Stimulated activated CD8-positive, alpha-beta memory T cell treated with anti-CD3 and anti-CD28 coated beads, Interleukin-12 subunit alpha, Interleukin-12 subunit beta, amount 100 ng/mL, for 24 hours (primary cell): ENCODE results near the gene NUDT14.

Experiments used
- DNase-seq: peaks from one replicate; pipeline ENCODE4 v3.0.0-alpha.2; 2020; ENCODE audit errors: extremely low read depth

NUDT14 gene

DNA sequence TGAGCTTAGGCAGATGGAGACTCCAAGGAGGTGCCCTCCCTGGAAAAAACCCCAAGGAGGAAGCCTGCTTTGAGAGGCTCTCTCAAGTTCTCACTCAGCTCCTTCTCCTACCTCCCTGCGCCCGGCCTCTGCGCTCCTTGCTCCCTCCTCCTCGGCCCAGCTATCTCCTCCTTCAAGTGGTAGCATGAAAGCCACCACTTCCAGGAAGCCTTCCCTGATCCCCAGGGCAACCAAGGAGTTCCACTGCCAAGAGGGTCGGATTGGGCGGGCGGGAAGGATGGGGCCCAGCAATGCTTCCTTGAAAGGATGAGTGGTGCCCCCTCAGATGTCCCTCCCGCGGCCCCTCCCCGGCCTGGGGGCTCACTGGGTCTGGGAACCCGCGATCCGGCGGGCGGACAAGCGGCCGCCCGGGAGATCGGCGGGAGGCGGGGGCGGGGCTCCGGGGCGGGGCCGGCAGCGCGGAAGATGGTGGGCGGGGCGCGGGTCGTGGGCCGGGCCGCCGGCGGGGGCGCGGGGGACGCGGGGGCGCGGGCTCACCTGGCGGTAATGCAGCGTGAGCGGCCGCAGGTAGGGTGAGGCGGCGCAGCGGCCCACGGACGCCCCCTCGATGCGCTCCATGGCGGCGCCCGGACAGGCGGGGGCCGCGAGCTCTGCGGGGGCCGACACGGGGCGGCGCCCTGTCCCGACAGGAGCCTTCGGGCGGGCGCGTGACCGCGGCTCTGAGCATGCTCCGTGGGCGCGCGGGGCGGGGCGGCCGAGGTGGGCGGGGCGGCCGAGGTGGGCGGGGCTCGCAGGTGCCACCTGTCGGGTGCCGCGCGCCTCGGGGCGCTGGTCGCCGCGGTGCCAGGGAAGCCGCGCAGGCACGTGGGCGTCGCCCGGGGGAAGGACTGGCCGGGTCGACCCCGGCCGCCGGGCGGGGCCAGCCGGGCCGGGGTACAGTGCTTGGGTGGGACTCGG, at the start of gene NUDT14:
NUDT14 (minus strand) TSS at position 721 of the 957 bp plus-strand sequence; CDS start at position 618, 103 bp downstream.
- peak; percentile 57 for DNase-seq

DNA sequence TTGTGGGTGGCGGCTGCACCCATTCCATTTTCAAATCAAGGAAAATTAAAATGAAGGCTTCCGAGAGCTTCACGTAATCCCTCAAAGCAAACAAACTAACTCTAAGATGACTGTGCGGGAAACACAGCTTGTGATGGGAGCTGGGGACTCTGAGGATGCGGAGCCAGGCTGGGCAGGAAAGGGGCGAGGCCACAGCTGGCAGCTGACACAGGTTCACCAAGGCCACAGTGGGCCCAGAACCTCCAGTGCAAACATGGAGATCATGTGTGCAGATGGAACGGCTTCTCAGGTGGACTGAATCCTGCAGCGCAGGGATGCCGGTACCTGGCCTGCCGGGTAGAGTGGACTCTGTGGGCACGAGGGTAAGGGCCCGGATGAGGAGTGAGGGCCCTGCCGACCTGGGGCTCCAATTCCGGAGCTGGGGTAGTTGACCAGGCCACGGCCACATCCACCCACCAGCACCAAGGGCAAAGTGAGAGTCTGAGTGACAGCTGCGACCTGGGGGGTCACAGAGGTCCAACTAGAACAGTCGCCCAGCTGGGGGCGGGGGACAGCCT, 48.1 kb upstream of the NUDT14 start:
- DNase-seq: no peak

DNA sequence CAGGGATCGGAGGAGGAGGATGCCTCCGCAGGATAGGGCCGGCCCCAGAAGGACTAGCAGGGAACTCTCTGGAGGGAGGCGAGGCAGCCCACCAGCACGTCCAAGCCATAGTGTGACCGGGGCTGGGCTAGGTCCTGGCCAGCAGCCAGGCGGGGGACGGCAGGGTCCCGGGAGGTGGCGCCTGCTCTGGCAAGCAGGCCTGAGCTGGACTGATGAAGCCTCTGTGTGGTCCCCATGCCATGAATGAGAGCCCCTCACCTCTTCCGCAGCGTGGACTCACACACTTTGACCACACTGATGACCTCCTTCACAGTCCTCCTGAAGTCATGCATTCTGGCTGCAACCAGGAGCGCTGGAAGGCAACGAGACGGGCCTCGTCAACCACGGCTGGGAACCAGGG, 47.5 kb upstream of the NUDT14 start:
- DNase-seq: no peak

DNA sequence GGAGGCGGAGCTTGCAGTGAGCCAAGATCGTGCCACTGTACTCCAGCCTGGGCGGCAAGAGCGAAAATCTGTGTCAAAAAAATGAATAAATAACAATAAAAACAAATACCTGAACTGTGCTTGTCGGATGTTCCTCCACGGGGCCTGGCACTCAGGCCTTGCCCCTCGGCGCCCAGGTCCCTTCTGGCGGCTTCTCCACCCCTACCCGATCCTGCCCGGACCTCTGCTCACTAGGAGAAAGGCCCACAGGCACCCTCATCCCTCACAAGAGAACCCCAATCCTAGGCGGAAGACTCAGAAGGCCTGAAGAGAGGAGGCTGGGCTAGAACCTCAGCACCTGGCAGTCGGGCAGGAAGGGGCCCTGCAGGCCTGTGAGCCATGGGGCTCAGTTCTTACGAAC, 46.2 kb upstream of the NUDT14 start:
- no peak for DNase-seq

DNA sequence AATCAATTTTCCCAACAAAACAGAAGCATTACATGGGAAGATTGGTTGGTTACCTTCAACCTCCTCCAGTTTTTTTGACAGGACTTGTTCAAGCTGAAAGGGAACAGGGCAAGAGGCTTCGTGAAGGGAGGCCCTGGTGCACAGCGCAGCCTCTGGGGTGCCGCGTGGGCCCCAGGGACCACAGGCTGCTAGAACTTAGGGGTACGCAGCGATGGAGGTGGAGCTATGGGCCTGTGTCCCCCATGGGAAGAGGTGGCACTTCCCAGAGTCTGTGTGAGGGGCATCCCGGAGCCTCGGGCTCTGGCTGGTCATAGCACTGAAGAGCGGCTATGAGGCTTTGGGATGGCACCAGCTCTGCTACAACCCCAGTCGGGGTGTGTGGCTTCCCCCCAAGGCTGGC, 45.1 kb upstream of the NUDT14 start:
- DNase-seq: no peak

DNA sequence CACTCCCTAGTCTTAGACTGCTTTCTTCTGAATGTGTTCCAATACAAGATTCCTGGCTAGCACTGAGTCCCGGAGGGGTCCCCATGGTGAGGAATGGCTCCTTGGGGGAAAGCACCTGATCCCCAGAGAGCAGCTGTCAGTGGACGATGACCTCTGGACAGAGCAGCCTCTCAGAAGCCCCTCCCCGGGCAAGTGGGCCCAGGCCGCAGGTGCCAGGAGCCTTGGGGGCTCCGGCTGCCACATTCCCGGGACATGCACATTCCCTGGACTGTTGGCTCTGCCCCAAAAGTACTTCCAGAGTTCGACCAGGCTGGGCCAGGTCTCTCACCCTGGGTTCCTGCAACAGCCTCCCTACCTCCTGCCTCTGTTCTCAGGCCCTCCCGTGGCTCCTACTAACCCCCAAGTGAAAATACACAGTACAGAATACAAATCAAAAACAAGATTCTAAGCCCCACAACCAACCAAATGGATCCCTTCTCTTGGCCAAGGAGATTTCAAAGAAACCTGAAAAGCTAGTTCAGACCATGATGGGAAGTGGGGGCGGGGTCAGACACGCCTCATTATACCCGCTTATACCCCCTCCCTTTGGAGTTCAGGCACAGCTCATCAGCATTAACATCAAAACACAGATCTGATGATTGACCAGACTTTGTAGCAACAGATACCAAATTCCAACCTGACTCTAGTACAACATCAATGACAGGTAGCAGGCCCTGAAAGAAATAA, 43.9 kb upstream of the NUDT14 start:
- no peak for DNase-seq

DNA sequence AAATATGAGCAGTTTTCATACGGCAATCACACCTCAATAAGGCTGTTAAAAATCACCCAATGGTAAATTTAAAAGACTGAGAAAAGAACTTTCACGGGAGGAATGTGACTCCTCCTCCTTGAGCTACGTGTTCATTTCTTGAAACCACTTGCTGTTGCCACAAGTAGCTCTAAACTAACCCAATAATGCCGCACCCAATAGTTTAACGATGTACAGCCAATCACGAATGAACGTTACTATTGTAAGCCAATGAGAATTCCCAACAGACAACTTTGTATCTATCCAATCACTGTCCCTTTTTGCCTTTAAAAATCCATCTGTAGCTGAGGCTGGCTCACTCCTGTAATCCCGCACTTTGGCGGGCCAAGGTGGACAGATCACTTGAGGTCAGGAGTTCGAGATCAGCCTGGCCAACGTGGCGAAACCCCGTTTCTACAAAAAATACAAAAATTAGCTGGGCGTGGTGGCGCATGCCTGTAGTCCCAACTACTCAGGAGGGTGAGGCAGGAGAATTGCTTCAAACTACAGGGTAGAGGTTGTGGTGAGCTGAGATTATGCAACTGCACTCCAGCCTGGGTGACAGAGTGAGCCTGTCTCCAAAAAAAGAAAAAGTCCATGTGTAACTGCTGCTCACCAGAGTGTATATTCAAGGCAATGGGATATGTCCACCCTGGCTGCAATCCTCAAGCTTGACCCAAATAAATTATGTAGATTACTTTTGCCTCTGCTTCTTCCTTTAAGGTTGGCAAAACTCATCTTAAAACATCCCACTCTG, 42.8 kb upstream of the NUDT14 start:
- no peak for DNase-seq

DNA sequence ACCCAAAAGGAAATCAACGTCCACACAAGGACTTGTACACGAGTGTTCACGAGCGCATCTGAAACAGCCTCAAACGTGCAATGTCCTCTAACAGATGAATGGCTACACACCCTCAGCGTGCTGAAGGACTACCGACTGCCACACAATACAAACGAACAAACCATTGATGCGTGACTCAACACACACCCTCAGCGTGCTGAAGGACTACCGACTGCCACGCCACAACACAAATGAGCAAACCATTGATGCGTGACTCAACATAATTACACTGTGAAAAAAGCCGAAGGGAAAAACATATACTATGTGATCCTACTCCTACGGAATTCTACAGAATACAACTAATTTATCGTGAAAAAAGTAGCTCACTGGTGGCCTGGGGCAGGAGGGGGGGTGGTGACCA, 42.1 kb upstream of the NUDT14 start:
- no peak for DNase-seq

DNA sequence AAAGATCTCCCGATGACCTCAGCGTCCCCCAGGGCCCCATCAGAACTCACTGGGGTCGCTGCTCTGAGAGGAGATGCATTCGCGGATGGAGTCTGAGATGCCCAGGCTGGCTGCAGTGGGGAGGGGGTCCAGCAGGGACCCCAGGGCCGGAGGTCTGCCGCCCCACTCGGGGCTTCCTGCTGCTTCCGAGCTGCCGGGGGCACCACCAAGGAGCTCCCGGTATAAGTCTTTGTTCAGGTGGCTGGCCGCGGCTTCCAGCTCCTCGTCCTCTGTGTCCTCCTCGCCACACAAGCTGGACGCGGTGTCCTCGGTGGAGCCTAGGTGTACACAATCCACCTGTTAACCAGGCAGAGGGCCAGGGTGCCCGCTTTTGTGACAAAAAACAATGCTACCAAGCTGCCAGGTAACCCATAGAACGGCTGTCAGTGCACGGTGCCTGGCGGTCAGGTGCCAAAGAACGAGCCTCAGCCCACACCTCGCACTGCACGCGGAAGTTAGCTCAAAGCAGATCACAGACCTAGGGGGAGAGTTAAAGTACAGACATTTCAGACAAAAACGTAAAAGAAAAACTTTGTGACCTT, 40.6 kb upstream of the NUDT14 start:
- no peak for DNase-seq

DNA sequence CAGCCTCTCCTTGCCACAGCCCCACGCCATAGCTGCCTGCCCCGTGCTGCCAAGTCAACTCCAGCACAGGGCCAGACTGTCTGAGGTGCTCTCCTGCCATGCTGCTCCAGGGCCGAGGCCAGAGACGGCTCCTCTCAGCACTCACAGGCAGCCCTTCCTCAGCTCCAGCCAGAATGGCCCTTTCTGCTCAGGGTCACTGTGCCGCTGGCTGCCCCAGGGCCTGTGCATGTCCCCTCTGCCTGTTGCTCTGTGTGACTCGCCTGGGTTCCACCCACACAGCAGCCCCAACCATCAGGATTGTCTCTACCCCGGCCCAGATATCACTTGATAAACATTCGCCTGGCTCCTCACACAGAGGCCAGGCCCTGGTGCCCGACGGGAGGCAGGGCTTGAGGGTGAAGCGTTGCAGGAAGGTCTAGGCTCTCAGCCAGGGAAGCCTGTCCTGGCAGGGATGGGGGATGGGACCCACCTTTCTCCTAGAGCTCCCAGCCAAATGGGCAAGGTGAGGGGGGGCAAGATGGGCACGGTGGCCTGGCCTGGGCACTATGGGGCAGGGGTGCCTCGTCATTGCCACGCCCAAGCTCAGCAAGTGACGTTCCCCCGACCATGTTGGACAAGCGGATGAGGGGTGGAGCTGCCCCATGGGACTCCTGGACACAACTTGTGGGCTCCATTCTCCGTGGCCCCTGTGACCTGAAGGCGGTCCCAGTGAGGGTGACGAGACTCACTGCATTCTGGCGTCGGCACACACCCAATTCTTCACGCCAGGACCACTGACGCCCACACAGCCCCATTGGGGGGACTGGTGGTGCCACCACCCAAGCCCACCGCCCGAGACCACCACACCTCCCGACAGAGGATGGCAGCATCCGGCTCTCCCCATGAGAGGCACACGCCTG, 39.8 kb upstream of the NUDT14 start:
- no peak for DNase-seq

DNA sequence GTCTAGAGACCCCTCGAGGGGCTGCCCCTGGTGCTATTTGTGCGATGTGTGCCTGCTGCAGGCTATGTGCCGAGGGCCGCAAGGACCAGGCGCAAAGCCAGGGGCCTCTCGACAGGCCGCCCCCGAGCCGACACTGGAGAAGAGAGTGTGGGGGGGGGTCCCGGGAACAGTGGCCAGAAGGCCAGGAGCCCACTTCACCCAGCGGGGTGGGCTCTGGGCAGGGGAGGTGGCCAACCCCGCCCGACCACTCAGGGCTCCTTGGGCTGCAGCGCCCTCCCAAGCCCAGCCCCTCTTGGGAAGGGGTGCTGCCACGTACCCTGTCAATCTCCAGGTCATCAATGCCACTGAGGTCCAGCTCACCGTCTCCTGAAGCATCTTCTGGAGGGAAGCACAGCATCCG, 38.6 kb upstream of the NUDT14 start:
- DNase-seq: no peak

DNA sequence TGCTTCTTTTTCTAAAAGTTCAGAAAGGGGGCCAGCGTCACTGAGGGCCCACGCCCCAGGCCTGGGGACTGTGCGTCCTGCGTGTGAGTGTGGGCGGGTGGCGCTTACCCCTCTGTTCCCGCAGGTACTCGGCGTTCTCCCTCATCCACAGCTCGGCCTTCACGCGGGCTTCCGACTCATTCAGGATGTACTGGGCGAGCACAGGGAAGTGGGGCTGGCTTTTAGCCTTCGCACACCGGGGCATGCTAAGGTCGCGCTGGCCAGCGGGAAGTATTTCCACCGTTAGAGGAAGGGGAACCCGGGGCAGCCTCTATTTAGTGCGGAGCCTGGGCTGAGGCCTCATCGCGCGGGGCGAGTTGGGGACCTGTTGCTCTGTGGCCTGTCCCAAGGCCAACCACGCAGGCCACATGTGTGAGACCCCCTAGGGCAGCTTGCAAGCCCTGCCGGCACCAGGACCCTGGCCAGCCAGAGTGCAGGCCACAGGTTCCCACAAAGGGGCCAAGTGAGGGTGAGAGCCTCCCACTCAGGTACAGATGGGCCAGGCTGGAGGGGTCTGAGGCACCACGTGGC, 38.0 kb upstream of the NUDT14 start:
- no peak for DNase-seq

DNA sequence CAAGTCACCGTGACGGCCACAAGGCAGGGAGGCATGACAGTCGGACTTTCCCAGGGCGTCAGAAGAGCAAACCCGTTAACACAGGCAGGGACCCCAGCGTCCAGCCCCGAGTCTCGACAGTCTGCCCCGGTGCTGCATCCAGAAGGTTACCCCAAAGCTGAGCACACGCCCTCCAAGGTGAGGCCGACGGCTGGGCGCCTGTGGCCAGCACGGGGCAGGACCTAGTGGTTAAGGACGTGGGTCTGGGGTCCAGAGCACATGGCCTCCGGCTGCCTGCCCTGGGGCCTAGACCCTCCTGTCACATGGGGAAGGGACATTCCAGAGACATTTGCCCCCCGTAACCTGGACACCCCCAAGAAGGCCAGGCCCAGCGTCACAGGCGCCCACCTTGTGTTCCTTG, 37.5 kb upstream of the NUDT14 start:
- DNase-seq: no peak

DNA sequence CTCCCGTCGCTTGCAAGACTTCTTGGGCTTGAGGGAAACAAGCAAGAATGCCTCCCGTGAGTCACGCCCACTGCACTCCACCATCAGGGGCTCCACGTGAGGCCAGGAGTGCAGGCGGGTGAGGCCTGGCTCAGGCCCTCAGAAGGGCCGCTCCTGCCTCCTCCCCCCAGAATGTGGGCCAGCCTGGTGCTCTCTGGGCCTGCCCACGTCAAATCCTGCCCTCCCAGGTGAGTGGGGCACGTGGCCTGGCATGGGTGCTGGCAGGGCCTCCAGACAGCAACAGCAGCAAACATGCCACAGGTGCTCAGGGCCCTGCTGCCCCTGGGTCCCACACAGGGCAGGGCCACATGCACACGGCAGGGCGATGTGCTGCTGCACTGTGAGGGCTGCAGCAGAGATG, 36.7 kb upstream of the NUDT14 start:
- no peak for DNase-seq

DNA sequence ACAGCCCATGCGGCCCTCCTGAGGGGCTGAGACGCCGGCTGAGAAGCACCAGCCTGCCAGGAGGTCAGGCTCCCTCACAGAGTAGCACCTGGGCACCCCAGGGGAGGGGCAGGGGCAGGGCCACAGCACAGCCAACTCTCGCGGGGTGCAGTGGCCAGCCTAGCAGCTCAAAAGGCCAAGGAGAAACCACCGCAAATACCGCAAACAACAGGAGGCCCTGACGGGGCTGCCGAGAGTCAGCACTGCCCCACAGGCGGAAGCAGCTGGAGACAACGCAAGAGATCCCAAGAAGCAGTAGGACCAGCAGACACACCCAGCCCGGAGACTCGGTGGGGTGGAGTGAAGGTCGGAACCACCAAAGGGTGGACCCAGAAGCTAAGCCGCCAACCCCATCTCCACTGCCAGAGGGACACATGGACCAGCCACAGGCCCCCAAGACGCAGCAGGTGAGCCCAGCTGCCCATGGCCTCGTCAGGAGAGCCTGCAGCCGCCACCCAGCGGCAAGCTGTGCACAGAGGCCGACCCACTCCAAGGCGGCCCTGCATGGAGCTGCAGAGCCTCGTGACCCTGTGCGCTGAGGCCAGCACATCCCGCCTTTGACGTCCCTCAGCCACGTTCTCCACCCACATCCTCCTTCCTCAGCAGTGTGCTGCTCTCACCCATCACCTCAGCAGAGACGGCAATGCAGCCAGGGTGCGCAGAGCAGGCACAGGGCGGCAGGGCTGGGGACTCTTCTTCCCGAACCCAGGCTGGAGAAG, 35.6 kb upstream of the NUDT14 start:
- no peak for DNase-seq

DNA sequence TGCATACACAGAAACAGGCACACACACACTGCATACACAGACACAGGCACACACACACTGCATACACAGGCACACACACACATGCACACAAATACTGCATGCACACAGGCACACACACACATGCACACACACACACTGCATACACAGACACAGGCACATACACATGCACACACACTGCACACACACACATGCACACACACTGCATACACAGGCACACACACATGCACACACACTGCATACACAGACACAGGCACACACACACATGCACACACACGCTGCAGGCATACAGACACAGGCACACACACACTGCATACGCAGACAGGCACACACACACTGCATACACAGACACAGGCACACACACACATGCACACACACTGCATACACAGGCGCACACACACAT, 34.5 kb upstream of the NUDT14 start:
- DNase-seq: no peak

DNA sequence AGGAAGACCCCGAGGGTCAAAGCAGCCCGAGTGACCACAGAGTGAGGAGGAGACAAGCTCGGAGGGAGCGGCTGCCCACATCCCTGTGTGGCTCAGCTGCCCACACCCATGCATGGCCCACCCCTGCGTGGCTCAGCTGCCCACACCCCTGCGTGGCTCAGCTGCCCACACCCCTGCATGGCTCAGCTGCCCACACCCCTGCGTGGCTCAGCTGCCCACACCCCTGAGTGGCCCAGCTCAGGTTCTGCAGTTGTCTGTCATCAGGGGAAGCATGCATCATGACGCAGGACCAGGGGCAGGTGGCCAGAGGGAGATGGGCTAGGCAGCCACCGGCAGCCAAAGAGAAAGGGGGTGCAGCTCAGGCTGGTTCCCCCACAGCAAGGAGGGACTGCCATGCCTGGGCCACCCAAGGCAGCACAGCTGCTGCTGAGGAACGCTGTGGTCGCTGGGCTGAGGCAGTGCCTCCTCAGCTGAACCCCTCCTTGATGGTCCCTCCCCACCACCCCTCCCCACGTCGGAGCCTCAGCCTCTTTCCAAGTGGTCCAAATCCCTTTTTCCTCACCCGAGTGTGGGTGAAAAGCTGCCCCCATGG, 33.3 kb upstream of the NUDT14 start:
- DNase-seq: no peak

DNA sequence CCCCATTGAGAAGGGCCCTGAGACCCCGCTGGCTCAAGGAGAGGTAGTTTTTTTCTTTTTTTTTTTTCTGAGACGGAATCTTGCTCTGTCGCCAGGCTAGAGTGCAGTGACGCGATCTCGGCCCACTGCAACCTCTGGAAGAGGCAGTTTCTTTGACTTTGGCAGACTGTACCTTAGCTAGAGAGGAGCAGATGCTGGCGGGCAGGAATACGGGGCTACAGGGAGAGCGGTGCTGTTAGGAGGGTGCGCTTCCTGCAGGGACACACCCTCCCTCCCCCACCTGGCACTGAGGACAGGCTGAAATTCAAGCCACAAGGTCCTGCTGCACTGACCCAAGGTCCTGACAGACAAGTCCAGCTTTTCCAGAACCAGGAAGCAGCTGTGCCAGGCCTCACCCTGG, 32.2 kb upstream of the NUDT14 start:
- no peak for DNase-seq
